Islet precursor cell (in vitro differentiated cells): ENCODE data around the gene SASS6.
"Not testable (repeated sequence)": the region's sequence is repeated elsewhere in the genome, so short reads cannot be mapped to it uniquely, and the experiment has no call there.

Experiments used
- DNase-seq: peaks from one replicate; pipeline ENCODE4 v3.0.0-alpha.2; 2018

Gene SASS6

DNA sequence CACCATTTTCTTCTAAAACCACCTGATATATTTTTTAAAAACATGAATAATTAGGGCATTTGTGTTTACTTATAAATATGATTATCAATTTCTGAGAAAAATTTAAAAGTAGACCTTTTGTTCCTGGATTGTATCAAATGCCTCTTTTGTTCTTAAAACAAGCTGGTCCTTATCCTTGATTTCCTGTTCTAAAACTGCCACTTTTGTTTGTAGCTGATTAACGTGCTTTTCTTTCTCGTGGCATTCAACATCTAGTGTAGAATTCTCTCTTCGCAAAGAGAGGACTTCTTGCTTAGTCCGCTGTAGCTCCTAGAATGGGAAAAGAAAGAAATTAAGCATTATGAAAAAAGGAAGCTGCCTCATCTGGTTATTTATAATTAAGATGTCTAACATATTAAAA lies 25.0 kb downstream of the SASS6 start:
- no peak for DNase-seq

DNA sequence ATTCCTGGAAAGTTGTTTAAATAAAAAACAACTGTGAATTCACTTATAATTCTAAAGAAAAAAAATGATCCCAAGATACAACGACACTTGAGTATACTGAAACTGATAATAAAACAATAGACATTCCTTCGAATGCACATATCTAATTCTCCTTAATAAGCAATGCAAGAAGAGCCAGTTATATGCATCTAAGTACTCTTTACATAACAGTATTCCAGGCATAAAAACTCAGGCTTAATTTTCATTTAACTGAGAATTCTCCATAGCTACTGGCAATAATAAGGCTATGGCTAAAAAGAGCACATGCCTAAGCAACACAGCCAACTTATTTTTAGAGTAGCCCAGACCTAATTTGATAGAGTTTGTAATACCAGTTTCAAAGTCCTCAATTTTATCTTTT lies 31.2 kb downstream of the SASS6 start:
- DNase-seq: no peak

DNA sequence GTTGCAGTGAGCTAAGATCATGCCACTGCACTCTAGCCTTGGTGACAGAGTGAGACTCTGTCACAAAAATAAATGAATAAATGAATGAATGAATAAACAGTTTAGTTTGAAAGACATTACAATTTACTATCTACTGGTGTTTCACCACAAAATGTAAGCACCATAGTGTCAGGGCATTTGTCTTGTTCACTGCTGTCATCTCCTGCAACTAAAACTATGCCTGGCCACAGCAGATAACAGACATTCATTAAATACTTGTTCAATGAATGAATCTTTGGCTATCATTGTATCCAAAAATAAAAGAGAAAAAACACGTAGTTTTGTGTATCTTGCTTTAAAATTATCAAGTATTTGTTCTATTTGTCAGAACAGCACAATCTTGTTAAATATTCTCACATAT lies 32.5 kb downstream of the SASS6 start:
- no peak for DNase-seq

DNA sequence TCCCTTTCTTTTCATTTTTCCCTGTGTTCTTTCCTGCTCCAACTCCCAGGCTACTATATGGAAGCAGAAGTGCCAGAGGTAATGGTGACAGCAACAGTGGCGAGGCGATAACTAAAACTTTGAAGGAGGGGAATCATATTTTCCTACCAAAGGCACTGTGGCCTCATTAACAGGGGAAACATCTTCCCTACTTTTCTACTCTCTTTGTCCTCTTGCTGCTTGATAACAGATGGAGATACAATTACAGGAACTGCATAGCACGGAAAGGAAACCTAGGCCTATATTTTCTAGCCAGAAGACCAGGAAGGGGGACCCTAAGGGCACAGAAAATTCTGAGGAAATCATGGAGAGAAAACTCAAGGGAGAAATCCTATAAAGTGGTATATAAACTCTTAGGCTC lies 42.3 kb downstream of the SASS6 start:
- no peak for DNase-seq

DNA sequence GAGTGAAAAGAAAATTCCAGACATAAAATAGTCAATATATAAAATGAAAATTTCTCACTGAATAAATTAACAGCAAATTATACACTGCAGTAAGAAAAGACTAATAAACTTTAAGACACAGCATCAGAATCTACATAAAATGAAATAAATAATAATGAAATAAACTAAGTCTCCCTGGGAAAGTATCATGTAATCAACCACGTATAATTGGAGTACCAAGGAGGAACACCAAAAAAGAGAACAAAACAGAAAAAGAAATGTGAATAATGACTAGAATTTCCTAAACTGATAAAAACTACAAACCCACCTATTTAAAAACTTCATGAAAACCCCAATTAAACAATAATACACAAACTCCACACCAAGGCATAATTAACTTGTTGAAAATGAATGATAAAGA lies 43.6 kb downstream of the SASS6 start:
- no peak for DNase-seq

DNA sequence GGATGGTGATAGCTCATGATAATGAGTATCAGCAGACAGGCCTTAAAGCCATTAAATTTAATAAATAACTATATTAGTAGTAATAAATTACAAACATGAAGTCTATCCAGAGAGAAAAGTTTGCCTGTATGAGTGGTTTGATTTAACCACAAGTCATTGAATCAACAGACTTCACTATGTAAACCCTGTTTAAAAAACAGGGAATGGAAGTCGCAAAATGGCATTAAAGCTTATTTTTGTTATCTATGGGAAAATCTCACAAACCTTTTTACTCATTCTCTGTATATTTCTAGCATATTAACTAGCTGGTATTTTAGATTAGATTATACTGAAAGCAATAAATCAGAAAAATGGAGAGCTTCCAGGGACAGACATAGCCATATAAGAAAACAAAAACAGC lies 45.3 kb downstream of the SASS6 start:
- DNase-seq: no peak

DNA sequence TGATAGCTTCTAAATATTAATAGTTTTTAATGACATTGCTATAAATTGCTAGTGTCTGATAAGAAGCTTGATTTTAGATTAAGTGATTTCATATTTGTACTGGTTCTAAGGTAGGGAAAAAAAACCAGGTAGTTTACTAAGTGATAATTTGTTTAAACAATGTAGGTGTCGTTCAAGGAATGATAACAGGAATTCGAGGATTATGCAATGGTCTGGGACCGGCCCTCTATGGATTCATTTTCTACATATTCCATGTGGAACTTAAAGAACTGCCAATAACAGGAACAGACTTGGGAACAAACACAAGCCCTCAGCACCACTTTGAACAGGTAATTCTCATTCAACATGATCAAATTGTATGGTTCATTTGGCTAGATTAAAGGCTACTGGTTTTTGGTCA lies 52.4 kb downstream of the SASS6 start:
- DNase-seq: no peak

DNA sequence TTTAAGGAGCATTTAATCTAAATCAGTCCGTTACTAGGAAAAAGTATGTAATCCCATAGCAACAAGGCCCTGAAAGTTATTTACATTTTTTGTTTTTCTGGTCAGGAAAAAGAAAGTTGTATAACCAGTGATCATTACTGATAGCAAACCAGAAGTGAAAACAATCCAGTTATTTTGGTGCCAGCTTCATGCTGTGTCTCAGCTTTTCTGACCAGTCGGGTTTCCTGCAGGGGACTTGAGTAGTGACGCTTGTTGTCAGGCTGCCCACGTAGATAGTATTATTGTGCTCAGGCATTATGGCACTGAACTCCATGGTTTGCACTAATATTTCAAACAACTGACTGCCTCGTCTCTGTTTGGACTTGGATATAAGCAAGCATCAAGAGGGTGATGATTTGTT lies 55.2 kb downstream of the SASS6 start:
- no peak for DNase-seq

DNA sequence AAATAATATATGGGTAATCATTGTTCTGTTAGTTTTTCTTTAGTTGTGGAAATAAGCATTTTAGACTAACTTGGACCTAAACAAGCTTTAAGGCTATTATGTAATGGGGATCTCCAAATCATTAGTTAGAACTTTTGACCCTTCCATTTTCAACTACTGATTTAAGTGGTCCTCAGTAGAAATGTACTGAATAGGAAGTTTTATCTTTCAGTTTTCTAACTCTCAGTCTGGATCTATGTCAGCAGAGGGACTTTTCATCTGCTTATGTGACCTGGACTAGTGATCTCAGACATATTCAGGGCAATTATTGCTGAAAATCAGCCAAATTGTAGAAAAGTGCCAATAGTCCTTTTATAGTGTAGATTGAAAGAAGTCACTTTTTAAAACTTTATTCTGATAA lies 56.0 kb downstream of the SASS6 start:
- no peak for DNase-seq

DNA sequence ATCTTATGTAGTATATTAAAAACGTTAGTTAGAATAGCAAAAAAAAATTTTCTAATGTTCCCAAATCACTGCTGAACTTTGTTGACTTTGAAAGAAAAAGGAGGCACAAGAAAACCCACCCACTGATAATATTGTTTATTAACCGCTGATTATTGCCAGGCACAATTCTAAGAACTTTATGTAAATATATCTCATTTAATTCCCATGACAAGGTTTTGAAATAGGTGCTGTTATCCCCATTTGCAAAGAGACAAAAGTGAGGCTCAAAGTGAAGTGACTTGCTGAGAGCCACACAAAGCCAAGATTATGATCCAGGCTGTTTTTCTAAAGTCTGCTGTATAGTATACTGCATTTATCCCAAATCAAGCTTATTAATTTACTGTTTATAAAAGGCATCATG lies 56.4 kb downstream of the SASS6 start:
- no peak for DNase-seq

DNA sequence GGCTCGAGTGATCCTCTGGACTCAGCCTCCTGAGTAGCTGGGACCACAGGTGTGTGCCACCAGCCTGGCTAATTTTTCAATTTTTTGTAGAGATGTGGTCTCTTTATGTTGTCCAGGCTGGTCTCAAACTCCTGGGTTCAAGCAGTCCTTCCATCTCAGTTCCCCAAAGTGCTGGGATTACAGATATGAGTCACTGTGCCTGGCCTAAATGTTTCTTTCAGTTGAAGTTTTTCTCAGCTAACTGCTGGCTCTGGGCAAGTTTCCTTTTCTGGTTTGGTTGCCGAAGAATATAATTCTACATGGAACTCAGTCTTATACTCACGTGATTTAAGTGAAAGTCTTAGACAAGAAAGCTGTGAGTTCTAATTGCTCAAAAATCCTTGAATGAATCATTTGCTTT lies 57.0 kb downstream of the SASS6 start:
- no peak for DNase-seq

DNA sequence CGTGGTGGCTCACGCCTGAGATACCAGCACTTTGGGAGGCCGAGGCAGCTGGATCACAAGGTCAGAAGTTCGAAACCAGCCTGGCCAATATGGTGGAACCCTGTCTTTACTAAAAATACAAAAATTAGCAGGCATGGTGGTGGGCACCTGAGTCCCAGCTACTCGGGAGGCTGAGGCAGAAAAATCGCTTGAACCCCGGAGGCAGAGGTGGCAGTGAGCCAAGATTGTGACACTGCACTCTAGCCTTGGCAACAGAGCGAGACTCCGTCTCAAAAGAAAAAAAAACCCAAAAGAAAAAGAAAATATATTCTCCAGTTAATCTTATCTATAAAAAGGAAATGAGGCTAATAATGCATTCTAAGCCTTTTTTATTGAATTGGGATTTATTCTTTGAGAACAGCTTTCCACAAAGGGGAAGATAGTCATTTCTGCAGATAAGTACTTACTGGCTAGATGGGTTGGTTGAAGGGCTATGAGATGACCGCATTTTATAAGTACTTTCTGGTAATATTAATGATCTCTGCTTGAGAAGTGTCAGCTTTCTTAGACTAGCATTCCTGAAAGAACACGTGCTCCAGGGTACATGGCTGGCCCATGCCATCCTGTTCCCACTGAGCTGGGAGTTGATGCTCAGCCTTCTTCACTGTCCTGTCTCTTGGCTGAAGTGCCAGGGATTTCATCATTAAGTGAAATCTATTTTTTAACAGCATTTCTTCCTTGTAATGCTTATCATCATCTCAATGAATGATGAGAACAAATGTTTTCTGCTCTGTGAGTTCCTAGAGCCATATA lies 57.9 kb downstream of the SASS6 start:
- no peak for DNase-seq

DNA sequence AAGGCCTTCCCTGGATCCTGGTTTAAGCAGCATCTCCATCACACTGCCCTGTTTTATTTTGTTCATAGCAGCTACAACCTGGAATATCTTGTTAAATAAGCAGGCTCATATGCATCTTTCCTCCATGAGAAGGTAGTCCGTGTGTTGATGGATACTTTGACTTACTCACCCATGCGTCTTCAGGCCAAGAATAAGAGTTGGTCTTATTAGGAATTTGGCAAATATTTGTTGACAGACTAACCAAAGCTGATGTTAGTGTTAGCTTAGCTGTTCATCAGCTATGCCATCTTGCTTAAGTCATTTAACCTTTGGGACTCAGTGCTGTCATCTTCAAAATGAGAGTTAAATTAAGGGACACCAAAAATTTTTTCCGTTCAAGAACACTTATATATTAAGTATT lies 59.2 kb downstream of the SASS6 start:
- no peak for DNase-seq

DNA sequence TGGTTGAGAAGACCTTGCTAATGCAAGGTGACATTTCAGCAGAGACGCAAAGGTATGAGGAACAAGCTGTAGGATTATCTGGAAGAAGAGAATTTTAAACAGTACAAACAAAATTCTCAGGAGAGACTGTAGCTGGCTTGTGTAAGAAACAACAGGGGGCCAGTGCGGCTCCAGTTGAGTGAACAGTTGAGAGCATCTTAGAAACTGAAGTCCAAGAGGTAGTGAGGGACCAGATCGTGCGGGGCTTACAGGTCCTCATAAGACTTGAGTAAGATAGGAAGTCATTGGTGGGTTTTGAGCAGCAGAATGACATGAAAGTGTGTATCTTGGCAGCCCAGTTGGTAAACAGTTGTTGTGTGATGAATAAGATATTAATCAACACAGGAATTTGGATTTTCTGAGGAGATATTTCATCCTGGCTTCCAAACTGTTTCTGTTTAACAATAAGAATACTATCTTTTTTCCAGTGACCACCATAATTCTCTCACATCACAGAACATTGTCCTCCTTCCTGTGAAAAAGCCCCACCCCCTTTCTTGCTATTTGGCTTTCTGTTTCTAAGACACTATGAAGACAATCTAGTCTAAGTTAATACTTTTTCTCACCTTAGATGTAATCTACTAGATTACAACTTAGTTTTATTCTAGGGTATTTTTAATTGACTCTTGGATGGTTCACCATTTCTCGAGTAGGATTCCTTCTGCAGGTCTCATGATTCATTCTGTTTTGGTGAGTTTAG lies 62.4 kb downstream of the SASS6 start:
- no peak for DNase-seq

DNA sequence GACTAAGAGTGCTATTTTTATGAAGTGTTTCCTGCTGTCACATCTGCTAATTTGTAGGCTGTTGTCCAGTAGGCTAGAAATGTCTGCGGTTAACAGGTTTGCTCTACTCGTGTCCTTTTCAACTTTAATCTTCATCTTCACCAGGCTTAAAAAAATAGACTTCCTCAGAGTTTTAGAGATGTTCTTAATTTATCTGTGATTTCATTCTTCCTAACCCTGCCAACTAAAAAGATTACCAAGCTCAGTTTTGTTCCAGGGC lies 66.8 kb downstream of the SASS6 start:
- no peak for DNase-seq

DNA sequence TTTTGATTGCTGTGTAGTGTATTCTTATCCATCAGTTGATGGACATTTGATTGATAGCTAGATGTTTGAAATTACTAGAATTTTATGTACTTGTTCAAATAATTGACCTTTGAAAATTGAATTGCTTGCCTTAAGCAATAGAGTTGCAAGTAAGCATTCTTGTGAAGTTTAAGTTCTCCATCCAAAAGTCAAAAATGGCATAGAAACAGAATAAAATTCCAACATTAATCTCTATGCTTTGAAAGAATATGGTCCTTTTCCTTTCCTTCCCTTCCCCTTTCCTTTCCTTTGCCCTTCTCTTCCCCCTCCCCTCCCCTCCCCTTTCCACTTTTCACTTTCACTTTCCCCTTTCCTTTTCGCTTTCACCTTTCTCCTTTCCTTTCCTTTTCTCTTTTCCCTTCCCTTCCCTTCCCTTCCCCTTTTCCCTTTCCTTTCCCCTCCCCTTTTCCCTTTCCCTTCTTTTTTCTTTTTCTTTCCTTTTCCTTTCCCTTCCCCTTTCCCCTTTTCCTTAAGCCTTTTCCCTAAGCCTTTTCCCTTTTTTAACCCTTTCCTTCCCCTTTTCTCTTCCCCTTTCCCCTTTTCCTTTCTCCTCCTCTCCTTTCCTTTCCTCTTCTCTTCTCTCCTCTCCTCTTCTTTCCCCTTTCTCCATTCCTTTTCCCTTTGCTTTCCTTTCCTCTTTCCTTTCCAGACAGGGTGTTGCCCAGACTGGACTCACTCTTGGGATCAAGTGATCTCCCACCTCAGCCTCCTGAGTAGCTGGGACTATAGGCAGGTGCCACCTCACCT lies 67.4 kb downstream of the SASS6 start:
- DNase-seq: no peak

DNA sequence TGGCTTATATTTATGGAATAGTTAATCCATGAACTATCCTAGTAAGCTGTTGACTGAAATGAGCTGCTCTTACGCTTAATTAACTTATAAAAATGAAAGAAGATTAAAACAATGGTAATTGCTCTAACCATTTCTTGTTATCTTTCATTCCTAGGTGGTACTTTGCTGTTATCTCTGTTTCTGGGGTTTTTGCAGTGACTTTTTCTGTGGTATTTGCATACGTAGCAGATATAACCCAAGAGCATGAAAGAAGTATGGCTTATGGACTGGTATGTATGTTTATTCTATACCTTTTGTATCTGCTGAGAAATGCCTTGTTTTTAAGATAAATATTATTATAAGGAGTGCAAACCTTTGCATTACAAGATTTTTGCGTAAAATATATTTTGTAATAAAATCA lies 71.0 kb downstream of the SASS6 start:
- DNase-seq: no peak

DNA sequence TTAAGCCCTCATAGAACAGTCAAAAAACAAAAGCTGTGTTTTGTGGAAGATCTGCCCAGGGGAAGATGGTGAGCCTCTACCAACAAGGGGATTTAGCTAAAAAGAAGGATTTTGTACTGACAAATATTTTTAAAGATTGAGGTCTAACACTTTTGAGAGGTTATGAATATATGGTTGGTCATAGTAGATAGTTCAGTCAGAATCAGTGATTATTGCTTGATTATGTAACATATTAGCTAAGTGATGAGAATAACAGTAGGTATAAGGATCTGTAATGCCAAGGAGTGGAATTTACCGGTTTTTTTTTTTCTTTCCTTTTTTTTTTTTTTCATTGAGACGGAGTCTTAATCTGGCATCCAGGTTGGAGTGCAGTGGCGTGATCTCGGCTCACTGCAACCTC lies 79.0 kb downstream of the SASS6 start:
- no peak for DNase-seq

DNA sequence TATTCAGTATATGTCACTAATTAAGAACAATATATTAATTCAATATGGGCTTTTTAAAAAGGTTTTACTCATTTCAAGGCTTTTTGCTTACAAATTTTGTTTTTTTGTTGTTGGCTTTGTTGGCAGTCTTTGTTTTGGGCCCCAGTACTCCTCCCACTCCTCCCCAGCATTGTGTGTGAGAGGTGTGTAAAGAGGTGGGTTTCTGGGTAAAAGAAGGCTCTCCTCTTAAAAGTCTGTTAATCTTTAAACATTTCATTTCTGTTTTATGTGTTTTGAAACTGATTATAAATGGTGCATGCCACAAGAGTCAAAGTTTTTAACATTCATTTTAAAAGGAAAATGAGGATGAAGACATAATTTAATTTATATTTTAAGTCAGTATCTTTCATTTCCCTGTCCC lies 79.6 kb downstream of the SASS6 start:
- no peak for DNase-seq

DNA sequence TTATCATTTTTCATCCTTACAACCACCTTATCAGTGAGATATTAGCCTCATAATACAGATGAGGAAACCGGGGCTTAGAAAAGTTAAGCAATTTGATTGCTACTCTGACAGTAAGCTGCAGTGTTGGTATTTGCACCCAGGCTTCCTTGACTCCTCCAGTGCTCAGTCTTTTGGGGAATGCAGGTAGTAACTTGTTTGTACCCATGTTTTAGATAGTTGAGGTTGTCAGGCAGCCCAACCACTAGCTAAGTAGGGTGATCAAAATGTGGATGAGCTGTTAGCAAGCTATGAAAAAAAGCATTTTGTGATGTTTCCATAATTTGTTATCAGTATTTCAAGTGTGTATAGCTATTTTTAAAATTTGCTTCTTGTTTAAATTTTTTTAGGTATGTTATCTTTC lies 80.8 kb downstream of the SASS6 start:
- DNase-seq: no peak

DNA sequence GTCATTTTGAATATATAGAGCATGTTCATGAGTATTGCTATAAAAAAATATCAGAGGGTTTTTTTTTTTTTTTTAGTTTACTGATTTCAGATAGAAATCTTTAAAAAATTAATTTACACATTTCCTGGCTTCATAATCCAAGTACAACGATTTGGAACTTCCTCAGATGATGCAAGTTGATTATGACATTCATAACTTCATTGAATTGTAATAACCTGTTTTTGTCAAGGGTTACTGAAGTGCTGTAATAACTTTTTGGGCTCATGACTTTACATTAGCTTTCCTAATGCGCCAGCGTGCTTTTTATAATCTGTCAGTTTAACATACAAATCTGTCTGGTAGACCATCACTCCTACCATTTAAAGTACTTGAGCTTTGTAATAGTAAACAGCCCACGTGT lies 81.3 kb downstream of the SASS6 start:
- no peak for DNase-seq

DNA sequence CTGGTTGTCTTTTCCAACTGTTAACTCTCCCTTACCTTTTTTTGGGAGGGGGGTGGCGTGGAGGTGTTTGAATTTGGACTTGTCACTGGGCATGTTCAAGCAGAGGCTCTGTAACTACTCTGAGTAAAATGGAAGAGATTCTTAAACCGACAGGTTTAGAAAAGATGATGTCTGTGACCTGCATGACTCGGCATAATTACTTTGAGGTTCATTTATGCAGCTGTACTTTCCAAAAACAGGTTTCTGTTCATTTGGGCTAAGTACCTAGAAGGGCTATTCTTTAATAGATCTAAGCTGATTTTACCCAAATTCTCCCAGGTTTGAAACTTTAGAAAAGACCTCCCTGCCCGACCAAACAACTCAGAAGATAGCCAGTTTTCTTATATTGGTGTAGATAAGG lies 82.6 kb downstream of the SASS6 start:
- DNase-seq: no peak

DNA sequence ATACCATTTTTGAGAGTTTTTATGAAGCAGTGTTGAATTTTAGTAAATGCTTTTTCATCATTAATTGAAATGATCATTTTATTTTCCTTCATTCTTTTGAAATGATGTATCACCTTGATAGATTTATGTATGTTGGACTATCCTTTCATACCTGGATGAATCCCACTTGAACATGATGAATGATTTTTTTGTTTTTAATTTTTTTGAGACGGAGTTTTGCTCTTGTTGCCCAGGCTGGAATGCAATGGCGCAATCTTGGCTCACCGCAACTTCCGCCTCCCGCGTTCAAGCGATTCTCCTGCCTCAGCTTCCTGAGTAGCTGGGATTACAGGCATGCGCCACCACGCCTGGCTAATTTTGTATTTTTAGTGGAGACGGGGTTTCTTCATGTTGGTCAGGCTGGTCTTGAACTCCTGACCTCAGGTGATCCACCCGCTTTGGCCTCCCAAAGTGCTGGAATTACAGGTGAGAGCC lies 85.5 kb downstream of the SASS6 start:
- DNase-seq: not testable (repeated sequence)

DNA sequence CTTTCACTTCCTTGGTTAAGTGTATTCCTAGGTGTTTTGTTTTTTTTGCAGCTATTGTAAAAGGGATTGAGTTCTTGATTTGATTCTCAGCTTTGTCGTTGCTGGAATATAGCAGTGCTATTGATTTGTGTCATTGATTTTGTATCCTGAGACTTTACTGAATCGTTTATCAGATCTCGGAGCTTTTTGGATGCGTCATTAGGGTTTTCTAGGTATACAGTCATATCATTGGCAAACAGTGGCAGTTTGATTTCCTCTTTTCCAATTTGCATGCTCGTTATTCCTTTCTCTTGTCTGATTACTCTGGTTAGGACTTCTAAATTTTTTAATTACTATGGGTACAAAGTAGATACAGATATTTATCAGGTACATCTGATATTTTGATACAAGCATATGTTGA lies 87.5 kb downstream of the SASS6 start:
- no peak for DNase-seq
